ENCODE results near the gene NRG3.

The NRG3 gene

DNA sequence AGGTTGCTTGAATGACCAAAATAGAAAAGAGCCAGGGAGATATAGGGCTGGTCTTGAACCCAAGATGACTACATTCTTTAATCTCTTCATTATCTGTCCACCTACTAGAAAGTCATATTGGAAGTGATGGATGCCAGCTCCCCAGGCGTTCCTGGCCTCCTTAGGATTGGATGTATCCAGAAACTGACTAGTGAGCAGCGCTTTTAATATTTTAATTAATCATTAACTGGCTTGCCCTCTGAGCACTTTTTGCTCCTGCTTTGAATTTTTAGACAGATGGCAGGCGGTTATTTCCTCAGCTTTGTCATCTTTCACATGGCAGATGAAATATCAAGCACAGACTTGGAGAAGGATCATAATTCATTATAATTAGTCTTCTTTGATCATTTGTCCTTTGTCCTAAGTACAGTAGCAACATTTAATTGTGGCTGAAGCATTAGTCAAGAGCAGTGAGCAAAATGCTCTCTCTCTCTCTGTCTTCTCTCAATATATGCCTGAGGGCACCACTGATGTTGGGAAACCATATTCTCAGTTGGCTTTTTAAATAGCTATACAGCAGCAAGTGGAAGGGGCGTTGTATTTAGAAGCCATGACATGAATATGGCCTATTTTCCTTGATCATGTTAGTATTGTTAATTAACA, 588.0 kb downstream of the NRG3 start:
- ATAC-seq, result no peak
- TF ChIP-seq ZNF565 (CRISPR knock-in tag; conservative IDR thresholded peaks at IDR 0.05; ENCODE audit: low read depth) (no peak), ARNTL (CRISPR knock-in tag; IDR thresholded peaks at IDR 0.05; ENCODE audit: borderline replicate concordance, low read depth) (no peak), SNAI2 (CRISPR knock-in tag; IDR thresholded peaks at IDR 0.05) (no peak)

DNA sequence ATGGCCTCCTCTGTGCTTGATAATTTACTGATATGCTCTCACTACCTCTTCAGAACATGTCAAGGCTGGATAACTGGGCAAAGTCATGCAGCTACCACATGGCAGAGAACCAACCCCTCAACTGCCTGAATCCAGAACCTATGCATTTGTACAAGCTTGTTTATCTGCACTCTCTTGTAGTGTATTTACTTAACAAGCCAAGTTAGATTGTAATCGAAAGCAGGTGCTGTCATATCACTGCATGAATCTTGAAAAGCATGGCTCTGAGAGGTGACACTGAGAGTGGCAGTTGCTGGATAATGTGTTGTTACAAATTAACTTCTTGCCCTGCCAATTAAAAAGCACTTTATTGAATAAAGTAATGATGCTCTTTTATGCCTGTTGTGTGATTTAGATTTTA, 588.6 kb downstream of the NRG3 start:
- no peak for ATAC-seq
- no peak for TF ChIP-seq ARNTL (CRISPR knock-in tag; IDR thresholded peaks at IDR 0.05; ENCODE audit: borderline replicate concordance, low read depth)
- no peak for TF ChIP-seq ZNF565 (CRISPR knock-in tag; conservative IDR thresholded peaks at IDR 0.05; ENCODE audit: low read depth)
- TF ChIP-seq, protein P1, sequence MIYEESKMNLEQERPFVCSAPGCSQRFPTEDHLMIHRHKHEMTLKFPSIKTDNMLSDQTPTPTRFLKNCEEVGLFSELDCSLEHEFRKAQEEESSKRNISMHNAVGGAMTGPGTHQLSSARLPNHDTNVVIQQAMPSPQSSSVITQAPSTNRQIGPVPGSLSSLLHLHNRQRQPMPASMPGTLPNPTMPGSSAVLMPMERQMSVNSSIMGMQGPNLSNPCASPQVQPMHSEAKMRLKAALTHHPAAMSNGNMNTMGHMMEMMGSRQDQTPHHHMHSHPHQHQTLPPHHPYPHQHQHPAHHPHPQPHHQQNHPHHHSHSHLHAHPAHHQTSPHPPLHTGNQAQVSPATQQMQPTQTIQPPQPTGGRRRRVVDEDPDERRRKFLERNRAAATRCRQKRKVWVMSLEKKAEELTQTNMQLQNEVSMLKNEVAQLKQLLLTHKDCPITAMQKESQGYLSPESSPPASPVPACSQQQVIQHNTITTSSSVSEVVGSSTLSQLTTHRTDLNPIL (CRISPR knock-in tag; IDR thresholded peaks at IDR 0.05; ENCODE audit: low read depth), result no peak
- TF ChIP-seq TOX (CRISPR knock-in tag; IDR thresholded peaks at IDR 0.05; ENCODE audit: borderline replicate concordance), result no peak
- no peak for TF ChIP-seq ISL1 (CRISPR knock-in tag; IDR thresholded peaks at IDR 0.05)
- TF ChIP-seq, protein P2, sequence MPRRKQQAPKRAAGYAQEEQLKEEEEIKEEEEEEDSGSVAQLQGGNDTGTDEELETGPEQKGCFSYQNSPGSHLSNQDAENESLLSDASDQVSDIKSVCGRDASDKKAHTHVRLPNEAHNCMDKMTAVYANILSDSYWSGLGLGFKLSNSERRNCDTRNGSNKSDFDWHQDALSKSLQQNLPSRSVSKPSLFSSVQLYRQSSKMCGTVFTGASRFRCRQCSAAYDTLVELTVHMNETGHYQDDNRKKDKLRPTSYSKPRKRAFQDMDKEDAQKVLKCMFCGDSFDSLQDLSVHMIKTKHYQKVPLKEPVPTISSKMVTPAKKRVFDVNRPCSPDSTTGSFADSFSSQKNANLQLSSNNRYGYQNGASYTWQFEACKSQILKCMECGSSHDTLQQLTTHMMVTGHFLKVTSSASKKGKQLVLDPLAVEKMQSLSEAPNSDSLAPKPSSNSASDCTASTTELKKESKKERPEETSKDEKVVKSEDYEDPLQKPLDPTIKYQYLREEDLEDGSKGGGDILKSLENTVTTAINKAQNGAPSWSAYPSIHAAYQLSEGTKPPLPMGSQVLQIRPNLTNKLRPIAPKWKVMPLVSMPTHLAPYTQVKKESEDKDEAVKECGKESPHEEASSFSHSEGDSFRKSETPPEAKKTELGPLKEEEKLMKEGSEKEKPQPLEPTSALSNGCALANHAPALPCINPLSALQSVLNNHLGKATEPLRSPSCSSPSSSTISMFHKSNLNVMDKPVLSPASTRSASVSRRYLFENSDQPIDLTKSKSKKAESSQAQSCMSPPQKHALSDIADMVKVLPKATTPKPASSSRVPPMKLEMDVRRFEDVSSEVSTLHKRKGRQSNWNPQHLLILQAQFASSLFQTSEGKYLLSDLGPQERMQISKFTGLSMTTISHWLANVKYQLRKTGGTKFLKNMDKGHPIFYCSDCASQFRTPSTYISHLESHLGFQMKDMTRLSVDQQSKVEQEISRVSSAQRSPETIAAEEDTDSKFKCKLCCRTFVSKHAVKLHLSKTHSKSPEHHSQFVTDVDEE (CRISPR knock-in tag; IDR thresholded peaks at IDR 0.05), result no peak
- TF ChIP-seq ZFP3 (CRISPR knock-in tag; IDR thresholded peaks at IDR 0.05), result no peak
- TF ChIP-seq PPARA (CRISPR knock-in tag; IDR thresholded peaks at IDR 0.05; ENCODE audit: borderline replicate concordance), result no peak
- no peak for TF ChIP-seq SNAI2 (CRISPR knock-in tag; IDR thresholded peaks at IDR 0.05)

DNA sequence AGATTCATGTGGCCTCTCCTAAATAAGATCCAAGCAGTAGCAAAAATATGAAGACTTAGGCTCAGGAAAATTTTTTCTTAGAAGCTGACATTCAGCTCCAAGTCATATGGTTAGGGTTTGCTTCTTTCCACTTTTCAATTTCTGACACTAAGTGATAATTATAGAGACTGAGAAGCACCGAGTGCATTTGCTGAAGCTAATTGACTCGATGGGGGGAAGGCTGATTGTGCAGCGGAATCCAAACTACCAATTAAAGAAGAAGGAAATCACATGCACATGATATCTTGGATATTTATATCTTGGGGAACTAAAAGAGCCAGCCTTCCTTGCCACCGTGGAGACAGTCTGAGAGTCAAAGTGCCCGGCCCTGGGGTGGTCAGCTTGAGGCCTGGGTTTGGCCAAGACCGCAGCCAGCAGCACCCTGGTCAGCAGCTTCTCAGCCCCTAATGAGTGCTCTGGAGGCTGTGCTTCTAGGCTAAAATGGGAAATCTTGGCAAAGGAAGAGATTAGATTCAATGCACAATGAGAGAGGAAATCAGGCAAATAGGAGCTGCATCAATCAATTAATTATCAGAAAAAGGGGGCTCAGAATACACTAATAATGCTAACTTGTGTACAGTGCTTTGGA, 589.3 kb downstream of the NRG3 start:
- ATAC-seq, result no peak
- no peak for TF ChIP-seq OSR1 (CRISPR knock-in tag; IDR thresholded peaks at IDR 0.05)
- TF ChIP-seq ZFP3 (CRISPR knock-in tag; IDR thresholded peaks at IDR 0.05), result no peak
- TF ChIP-seq ZNF565 (CRISPR knock-in tag; conservative IDR thresholded peaks at IDR 0.05; ENCODE audit: low read depth), result no peak

DNA sequence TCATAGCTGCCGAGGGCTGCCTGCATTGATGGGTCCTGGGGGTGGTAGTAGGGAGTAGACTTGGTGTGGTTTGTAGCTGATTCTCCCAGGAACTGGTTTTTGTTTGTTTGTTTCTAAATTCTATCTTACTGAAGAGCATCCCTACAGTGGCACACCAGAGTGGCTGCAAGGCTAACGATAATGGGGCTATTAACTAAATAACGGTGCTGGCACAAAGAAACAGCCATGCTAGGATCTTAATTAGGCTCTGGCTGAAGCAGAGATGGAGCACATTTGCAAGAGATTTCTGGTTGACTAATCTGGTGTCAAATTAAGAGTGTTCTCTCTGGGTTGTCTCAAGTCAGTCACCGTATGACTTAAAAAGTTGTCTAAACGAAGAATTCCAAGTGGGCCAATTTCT, 590.0 kb downstream of the NRG3 start:
- no peak for ATAC-seq

DNA sequence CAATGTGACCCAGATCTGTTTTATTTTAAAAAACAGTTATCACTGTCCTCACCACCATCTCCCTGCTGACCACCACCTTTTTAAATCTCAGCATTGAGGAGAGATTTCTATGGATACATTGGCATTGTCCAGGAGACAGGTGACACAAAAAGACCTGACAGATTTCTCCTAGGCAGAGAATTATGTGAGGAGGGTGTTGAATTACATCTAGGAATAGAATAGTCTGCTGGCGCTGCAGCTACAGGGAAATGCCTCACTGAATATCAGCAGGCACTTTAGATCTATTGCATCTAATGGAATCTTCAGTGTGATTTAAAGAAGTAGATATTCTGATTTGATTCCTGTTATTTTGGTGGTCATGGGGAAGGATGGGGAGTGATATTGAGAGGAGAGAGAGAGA, 593.5 kb downstream of the NRG3 start:
- ATAC-seq, result peak; percentile 40; the same call in 1 of the 3 replicates
- TF ChIP-seq RARB (CRISPR knock-in tag; IDR thresholded peaks at IDR 0.05) (no peak), ZFP3 (CRISPR knock-in tag; IDR thresholded peaks at IDR 0.05) (no peak), GLIS3 (CRISPR knock-in tag; IDR thresholded peaks at IDR 0.05) (no peak), ZNF8 (CRISPR knock-in tag; IDR thresholded peaks at IDR 0.05) (no peak), OSR1 (CRISPR knock-in tag; IDR thresholded peaks at IDR 0.05) (no peak), ZNF565 (CRISPR knock-in tag; conservative IDR thresholded peaks at IDR 0.05; ENCODE audit: low read depth) (no peak), TOX (CRISPR knock-in tag; IDR thresholded peaks at IDR 0.05; ENCODE audit: borderline replicate concordance) (no peak)
- TF ChIP-seq, protein P1 (CRISPR knock-in tag; IDR thresholded peaks at IDR 0.05; ENCODE audit: low read depth), result no peak
- TF ChIP-seq, protein P2 (CRISPR knock-in tag; IDR thresholded peaks at IDR 0.05), result no peak
- TF ChIP-seq, protein P3, sequence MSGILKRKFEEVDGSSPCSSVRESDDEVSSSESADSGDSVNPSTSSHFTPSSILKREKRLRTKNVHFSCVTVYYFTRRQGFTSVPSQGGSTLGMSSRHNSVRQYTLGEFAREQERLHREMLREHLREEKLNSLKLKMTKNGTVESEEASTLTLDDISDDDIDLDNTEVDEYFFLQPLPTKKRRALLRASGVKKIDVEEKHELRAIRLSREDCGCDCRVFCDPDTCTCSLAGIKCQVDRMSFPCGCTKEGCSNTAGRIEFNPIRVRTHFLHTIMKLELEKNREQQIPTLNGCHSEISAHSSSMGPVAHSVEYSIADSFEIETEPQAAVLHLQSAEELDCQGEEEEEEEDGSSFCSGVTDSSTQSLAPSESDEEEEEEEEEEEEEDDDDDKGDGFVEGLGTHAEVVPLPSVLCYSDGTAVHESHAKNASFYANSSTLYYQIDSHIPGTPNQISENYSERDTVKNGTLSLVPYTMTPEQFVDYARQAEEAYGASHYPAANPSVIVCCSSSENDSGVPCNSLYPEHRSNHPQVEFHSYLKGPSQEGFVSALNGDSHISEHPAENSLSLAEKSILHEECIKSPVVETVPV (CRISPR knock-in tag; IDR thresholded peaks at IDR 0.05), result no peak

More for the DNA sequence above, 590.0 kb downstream of the NRG3 start:
- TF ChIP-seq ESRRG (CRISPR knock-in tag; IDR thresholded peaks at IDR 0.05), result no peak
